HFF-Myc (cell line): ENCODE results near the gene SPSB4.

Source experiments
- DNase-seq: peaks from one replicate; pipeline ENCODE4 v3.0.0-alpha.2; 2011; ENCODE audit warnings: low read depth; ENCODE audit errors: extremely low read depth
- H3K4me3 ChIP-seq: replicated peaks from 2 replicates; pipeline ENCODE4 v1.5.1; 2011; ENCODE audit warnings: low read depth, mild to moderate bottlenecking, control low read depth, low read length
- CTCF ChIP-seq: IDR thresholded peaks from 2 replicates; pipeline ENCODE4 v1.5.1; 2012; ENCODE audit warnings: mild to moderate bottlenecking, low read depth, low read length, control low read depth; ENCODE audit errors: missing control alignments

Gene SPSB4

DNA sequence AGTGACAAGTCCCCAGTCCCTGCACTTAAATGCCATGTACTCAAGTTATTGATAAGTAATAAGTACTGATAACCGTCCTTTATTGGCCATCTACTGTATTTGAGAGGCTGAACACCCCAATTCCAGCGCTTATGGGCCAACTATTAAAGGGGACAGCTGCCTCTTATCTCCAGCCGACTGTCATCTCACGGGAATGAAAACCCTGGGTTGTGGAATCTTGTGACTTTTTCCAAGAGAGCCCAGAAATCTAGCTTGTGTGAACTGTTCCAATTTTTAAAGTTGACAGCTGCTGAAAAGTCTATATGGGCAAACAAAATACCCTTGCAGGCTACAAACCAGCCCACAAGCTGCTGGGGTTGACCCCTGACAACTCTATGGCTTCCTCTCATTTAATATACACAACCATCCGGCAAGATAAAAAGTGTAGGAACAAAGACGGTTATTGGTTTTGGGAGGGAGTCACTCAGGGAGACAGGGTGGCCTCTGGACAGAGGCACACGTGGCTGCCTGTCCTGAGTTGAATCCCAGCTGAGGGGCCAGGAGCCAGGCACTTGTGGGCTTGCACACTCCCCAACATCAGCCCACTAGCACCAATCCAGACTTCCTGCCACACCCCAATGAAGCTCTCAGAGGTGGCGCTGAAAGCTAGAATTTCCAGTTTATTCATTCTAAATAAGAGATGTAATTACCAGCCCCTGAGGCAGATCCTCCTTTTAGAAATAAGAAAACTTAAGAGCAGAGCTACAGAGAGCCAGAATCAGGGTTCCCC is 16.2 kb downstream of the SPSB4 start:
- no peak for DNase-seq
- H3K4me3 ChIP-seq, result no peak overlapping the region
- TF ChIP-seq CTCF, result no peak

DNA sequence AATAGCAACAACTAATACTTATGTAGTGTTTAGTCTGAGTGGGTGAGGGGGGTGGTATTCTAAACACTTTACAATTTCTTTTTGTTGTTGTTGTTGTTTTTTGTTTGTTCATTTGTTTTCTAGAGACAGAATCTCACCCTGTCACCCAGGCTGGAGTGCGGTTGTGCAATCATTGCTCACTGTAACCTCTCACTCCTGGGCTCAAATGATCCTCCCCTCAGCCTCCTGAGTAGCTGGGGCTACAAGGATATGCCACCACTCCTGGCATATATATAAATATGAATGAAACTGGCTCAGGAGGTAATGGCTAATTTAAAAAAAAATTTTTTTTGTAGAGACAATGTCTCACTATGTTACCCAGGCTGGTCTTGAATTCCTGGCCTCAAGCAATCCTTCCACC is 19.1 kb downstream of the SPSB4 start:
- H3K4me3 ChIP-seq, result no peak overlapping the region
- no peak for TF ChIP-seq CTCF
- DNase-seq, result no peak

GRCh38 chr3:141070727-141071357 is 19.7 kb downstream of the SPSB4 start:
- DNase-seq, result no peak
- no peak for TF ChIP-seq CTCF
- no peak overlapping the region for H3K4me3 ChIP-seq

DNA sequence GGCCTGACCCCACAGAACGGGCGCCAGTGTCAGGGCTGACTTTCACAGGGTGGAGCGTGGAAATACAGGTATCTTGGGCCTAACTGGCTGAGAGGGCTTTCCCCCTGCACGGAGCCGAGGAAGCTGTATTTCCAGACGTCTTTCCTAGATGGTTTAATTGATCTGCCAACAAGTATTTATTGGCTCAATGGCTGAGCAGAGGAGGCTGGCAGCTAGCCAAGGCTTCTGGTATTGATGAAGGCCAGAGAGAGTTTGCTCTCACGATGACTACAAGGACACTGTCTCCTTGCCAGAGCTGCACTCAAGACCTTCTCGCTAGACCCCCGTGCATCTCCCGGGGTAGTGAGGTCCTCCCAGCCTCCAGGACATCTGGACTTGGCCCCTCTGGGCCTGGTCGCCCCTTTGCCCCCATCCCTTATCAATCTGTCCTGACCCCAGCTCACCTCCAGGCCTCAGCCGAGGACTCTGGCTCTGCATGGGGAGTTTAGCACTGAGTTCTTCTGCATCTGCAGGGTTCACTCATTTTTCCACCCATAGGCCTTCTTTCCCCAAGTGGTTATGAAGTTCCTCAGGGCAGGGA is 20.6 kb downstream of the SPSB4 start:
- no peak overlapping the region for H3K4me3 ChIP-seq
- no peak for DNase-seq
- no peak for TF ChIP-seq CTCF

GRCh38 chr3:141072950-141073349 is 21.8 kb downstream of the SPSB4 start:
- no peak overlapping the region for H3K4me3 ChIP-seq
- DNase-seq, result no peak
- no peak for TF ChIP-seq CTCF

DNA sequence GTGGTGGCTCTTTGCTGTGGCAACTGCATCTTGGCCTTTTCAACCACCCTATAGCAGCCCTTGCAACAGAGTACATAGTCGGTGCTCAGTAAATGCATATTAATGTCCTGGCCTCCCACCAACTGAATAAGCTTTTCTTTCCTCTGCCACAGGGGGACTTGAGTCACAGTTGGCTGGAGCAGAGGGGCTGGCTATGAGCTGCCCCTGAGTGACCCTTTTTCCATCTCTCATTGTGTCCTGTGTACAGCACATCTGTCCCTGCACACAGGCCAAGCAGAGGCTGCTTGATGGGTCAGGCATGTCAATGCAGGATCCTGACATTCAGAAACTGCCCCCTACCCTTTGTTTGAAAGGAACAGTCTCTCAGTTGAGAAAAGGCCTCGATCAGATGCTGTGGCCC is 22.4 kb downstream of the SPSB4 start:
- TF ChIP-seq CTCF, result no peak
- H3K4me3 ChIP-seq, result no peak overlapping the region

More for the DNA sequence above, 22.4 kb downstream of the SPSB4 start:
- DNase-seq, result no peak
